ENCODE results near the gene ANKLE2.
"Not testable (repeated sequence)": the region's sequence is repeated elsewhere in the genome, so short reads cannot be mapped to it uniquely, and the experiment has no call there.

ANKLE2 gene

GRCh38 chr12:132776816-132777568 is 15.4 kb upstream of the ANKLE2 start:
- DNase-seq (ENCODE audit: low read depth): no peak

- DNase-seq (ENCODE audit: low read depth): not testable (repeated sequence)
Measured at GRCh38 chr12:132776230-132776625, 14.6 kb upstream of the ANKLE2 start.

GRCh38 chr12:132775502-132776229 is 14.0 kb upstream of the ANKLE2 start:
- DNase-seq (ENCODE audit: low read depth): no peak

- DNase-seq (ENCODE audit: low read depth): no peak
Measured at GRCh38 chr12:132774646-132775275, 13.1 kb upstream of the ANKLE2 start.

DNA sequence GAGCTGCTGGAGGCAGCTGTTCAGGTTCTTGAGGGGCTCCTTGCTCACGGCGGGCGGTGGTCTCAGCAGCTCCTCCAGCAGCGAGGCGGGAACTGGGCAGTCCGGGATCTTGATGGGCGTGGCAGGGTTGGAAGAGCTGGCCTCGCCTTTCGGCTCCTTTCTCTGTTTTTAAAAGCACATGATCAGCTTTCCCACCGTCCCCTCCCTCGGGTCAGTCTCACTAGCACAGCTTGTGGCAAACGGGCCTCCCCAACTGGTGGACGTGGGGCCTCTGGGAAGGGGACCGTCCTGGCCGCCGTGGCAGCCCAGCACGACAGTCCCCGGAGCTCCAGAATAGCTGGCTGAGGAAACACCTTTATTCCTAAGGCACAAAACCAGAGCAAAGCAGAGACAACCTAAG is 12.5 kb upstream of the ANKLE2 start:
- DNase-seq (ENCODE audit: low read depth): no peak

GRCh38 chr12:132773077-132773955 is 11.7 kb upstream of the ANKLE2 start:
- DNase-seq (ENCODE audit: low read depth): no peak

DNA sequence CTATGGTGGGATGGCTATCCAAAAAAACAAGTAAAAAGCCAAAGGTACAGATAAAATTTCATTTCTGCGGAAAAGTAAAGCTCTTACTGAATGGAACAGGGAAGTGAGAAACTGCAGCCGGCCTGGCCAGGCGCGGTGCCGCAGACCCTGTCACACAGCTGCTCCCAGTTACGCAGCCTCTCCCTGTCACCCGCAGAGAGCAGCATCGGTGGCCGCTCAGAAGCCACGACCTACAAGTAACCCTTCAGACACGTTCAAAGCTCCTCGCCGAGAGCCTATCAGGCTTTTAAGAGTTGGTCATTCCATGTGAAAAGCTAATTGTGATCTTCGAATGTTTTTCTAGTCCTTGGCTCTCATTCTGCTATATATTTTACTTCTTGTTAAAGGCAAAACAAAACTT is 11.0 kb upstream of the ANKLE2 start:
- DNase-seq (ENCODE audit: low read depth): no peak

- no peak for DNase-seq (ENCODE audit: low read depth)
Measured at GRCh38 chr12:132771126-132771838, 9.7 kb upstream of the ANKLE2 start.

DNA sequence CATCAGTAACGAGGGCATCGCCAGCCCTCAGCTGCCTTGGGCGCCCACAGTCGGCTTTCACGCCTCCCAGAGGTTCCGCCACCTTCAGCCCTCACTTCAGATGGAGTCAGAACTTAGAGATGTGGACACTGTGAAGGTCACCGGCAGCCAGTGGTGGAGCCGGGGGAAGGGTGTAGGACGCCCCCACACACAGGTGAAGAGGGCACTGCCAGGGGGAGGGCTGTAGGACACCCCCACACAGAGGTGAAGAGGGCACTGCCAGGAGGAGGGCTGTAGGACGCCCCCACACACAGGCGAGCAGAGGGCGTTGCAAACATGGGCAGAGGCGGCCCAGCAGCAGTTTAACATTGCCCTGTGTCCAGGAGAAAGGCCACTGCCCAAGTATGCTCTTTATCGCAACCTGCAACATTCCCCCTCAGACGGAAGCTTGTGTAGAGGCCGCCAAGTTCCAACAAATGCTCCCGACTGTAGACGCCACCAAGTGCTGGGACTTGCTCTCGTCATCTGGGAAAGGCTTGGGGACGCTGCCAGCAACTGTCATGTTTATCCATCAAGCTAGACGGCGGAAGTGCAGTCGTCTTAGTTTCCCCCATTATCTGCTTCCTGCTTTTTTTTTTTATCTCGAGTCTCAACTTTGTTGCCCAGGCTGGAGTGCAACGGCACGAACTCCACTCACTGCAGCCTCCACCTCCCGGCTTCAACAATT is 4.9 kb upstream of the ANKLE2 start:
- no peak for DNase-seq (ENCODE audit: low read depth)

GRCh38 chr12:132765361-132765760 is 3.7 kb upstream of the ANKLE2 start:
- DNase-seq (ENCODE audit: low read depth): no peak

- DNase-seq (ENCODE audit: low read depth): no peak
Measured at GRCh38 chr12:132764231-132764630, 2.6 kb upstream of the ANKLE2 start.

GRCh38 chr12:132761921-132762583 is 420 bp upstream of the ANKLE2 start:
- peak; percentile 83 for DNase-seq (ENCODE audit: low read depth)

GRCh38 chr12:132759359-132759758 is 2.3 kb downstream of the ANKLE2 start:
- DNase-seq (ENCODE audit: low read depth): no peak

- not testable (repeated sequence) for DNase-seq (ENCODE audit: low read depth)
Measured at GRCh38 chr12:132758825-132759224, 2.8 kb downstream of the ANKLE2 start.

DNA sequence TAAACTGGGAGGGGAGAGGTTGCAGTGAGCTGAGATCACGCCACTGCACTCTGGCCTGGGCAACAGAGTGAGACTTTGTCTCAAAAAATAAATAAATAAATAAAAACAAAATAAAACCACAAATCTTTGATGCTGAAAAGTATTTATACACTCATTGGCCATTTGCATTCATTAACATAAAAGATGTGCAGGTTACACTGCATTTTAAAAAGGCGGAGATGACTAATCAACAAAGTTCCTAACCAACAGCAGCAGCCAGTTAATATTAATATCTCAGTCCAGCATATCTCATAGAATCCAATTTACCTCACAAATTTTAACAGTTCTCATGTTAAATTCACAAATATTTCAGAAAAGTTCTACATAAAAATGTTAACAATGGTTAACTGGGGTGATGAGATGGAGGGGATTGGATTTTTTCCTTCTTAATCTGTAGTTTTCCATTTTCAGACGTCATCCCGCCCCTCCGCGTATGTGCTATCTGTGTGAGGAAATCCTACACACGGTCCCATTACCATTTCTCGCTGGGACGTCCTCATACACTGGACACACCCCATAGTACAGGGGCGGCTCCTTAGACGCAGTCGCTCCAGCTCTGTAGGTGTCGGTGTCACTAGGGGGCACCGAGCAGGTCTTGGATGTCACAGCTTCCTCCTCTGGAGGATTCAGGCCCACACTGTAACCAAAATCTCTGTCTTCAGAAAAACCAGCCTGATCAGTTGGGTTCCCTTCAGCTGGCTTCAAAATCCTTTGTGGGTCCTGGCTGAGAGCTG is 7.3 kb downstream of the ANKLE2 start:
- DNase-seq (ENCODE audit: low read depth): no peak

DNA sequence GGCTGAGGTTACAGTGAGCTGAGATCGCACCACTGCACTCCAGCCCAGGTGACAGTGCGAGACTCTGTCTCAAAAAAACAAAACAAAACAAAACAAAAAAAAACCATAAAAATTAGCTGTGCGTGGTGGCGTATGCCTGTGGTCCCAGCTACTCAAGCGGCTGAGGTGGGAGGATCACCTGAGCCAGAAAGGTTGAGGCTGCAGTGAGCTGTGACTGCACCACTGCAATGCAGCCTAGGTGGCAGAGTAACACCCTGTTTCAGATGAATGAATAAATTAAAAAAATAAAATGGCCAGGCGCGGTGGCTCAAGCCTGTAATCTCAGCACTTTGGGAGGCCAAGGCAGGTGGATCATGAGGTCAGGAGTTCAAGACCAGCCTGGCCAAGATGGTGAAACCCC is 8.0 kb downstream of the ANKLE2 start:
- DNase-seq (ENCODE audit: low read depth): not testable (repeated sequence)

DNA sequence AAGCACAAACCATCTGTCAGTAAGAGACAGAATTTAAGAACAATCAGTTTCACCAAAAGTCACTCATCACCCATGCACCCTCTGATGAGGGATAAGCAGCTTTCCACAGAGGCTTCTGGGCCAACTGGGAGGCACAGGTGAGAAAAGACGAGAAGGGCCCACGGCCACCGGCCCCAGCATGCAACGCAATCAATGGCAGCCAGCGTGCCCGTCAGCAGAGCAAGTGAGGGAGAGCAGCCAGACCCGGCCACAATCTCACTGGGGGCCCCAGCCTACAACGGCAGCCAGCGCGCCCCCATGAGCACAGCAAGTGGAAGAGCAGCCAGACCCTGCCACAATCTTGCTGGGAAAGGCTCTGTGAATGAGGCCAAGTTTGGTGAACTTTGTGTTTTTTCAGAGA is 13.3 kb downstream of the ANKLE2 start:
- DNase-seq (ENCODE audit: low read depth): no peak

GRCh38 chr12:132747896-132748295 is 13.7 kb downstream of the ANKLE2 start:
- no peak for DNase-seq (ENCODE audit: low read depth)

DNA sequence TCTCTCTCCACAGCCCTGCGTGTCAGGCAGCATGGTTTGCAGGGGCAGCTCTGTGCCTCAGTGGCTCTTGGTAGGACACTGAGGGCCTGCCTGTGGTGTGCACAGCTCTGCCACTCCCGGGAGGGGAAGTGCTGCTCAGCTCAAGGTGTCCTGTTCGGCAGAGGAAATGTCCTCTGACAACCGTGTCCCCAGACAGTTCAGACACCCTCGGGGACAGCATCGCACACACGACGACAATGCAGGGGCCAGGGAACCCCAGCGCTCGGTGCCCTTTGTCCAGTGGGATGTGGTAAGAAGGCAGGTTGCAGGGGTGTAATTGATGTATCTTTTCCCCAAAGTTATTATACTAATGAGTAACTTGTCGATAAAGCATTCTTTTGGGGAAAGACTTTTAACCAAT is 14.2 kb downstream of the ANKLE2 start:
- no peak for DNase-seq (ENCODE audit: low read depth)

Data from activated T-helper 9 cell treated with anti-CD3 and anti-CD28 coated beads, Interleukin-2, amount 50 U/mL, for 16 hours (primary cell).